Liver (tissue), 9 donors: ENCODE measurements around the gene UBAP1. TPM values are rescaled to one million over a fixed set of nuclear protein-coding genes. Genes with fewer than 3 reads are reported as not detected.

Source experiments
- DNase-seq: peaks from one replicate; pipeline ENCODE4 v3.0.0-alpha.2; 2017; ENCODE audit warnings: low spot score
- H3K27ac ChIP-seq, 2 donors: one replicate each; pipeline ENCODE4 v1.7.0; 2013; ENCODE audit warnings: inconsistent platforms in 2 of 2, low read length in 2 of 2, control low read depth in 1 of 2, low read depth in 1 of 2, mild to moderate bottlenecking in 1 of 2
- H3K27me3 ChIP-seq, 4 donors: one replicate each; pipeline versions ENCODE4 v1.6.1 to v1.7.0; 2013; ENCODE audit warnings: low read length in 3 of 4, inconsistent platforms in 1 of 4, mild to moderate bottlenecking in 1 of 4, moderate library complexity in 1 of 4; ENCODE audit not compliant: control insufficient read depth in 4 of 4, insufficient read depth in 4 of 4
- H3K36me3 ChIP-seq, 4 donors: one replicate each; pipeline versions ENCODE4 v1.6.1 to v1.7.0; 2013; ENCODE audit warnings: low read length in 3 of 4, mild to moderate bottlenecking in 3 of 4, low read depth in 1 of 4, moderate library complexity in 1 of 4; ENCODE audit not compliant: control insufficient read depth in 4 of 4, insufficient read depth in 3 of 4
- H3K4me1 ChIP-seq, 4 donors: one replicate each; pipeline versions ENCODE4 v1.6.1 to v1.7.0; 2013; ENCODE audit warnings: low read length in 3 of 4, mild to moderate bottlenecking in 3 of 4, moderate library complexity in 1 of 4; ENCODE audit not compliant: control insufficient read depth in 4 of 4, insufficient read depth in 4 of 4
- H3K4me3 ChIP-seq, 3 donors: one replicate each; pipeline versions ENCODE4 v1.6.1 to v1.7.0; 2013; ENCODE audit warnings: low read length in 3 of 3, control low read depth in 1 of 3, low read depth in 1 of 3, mild to moderate bottlenecking in 1 of 3
- H3K9ac ChIP-seq, 2 donors: one replicate each; pipeline ENCODE4 v1.7.0; 2013; ENCODE audit warnings: low read length in 2 of 2, mild to moderate bottlenecking in 2 of 2, moderate library complexity in 2 of 2, control low read depth in 1 of 2, low read depth in 1 of 2
- H3K9me3 ChIP-seq, 4 donors: one replicate each; pipeline versions ENCODE4 v1.6.1 to v1.7.0; 2013; ENCODE audit warnings: low read length in 3 of 4; ENCODE audit not compliant: control insufficient read depth in 4 of 4
- CTCF ChIP-seq: fragments of 150-350 bp; IDR thresholded peaks from 2 replicates; pipeline ENCODE4 v1.5.1; 2017; ENCODE audit warnings: improper control_type of control experiment, low read depth, low read length; ENCODE audit not compliant: missing input control
- EGR1 ChIP-seq, 2 donors: IDR thresholded peaks; 2 replicates each; pipeline ENCODE4 v1.6.1; 2016 to 2018; ENCODE audit warnings: antibody characterized with exemption in 2 of 2, low read depth in 2 of 2
- FOXA1 ChIP-seq: IDR thresholded peaks from 2 replicates; pipeline ENCODE4 v1.6.1; 2016; ENCODE audit warnings: antibody characterized with exemption
- FOXA2 ChIP-seq: IDR thresholded peaks from 2 replicates; pipeline ENCODE4 v1.6.1; 2016; ENCODE audit warnings: antibody characterized with exemption
- GABPA ChIP-seq, 2 donors: IDR thresholded peaks in 1 of 2; conservative IDR thresholded peaks in 1 of 2; 2 replicates each; pipeline ENCODE4 v1.6.1; 2016; ENCODE audit warnings: antibody characterized with exemption in 2 of 2, mild to moderate bottlenecking in 1 of 2, moderate library complexity in 1 of 2
- HNF4A ChIP-seq, 2 donors: conservative IDR thresholded peaks; 2 replicates each; pipeline ENCODE4 v1.6.1; 2016; ENCODE audit warnings: antibody characterized with exemption in 2 of 2, mild to moderate bottlenecking in 2 of 2
- MAX ChIP-seq: IDR thresholded peaks from 2 replicates; pipeline ENCODE4 v1.6.1; 2016; ENCODE audit warnings: antibody characterized with exemption
- NR2F2 ChIP-seq: IDR thresholded peaks from 2 replicates; pipeline ENCODE4 v1.6.1; 2016; ENCODE audit warnings: antibody characterized with exemption
- RAD21 ChIP-seq, 2 donors: IDR thresholded peaks; 2 replicates each; pipeline ENCODE4 v1.6.1; 2016; ENCODE audit warnings: antibody characterized with exemption in 2 of 2, mild to moderate bottlenecking in 2 of 2
- SP1 ChIP-seq: IDR thresholded peaks from 2 replicates; pipeline ENCODE4 v1.6.1; 2018; ENCODE audit warnings: antibody characterized with exemption, mild to moderate bottlenecking
- TAF1 ChIP-seq: conservative IDR thresholded peaks from 2 replicates; pipeline ENCODE4 v1.6.1; 2016; ENCODE audit warnings: antibody characterized with exemption, mild to moderate bottlenecking
- YY1 ChIP-seq: IDR thresholded peaks from 2 replicates; pipeline ENCODE4 v1.6.1; 2016; ENCODE audit warnings: antibody characterized with exemption, mild to moderate bottlenecking
- ZBTB33 ChIP-seq: IDR thresholded peaks from 2 replicates; pipeline ENCODE4 v1.6.1; 2016; ENCODE audit warnings: antibody characterized with exemption
- WGBS: extraction: QIAGEN DNeasy Blood & Tissue Kit; methylation state at CpG from one replicate; pipeline ENCODE4 v1.1.7; 2013; 5-methylcytosine and 5-hydroxymethylcytosine counted together
- polyA plus RNA-seq, 2 donors: library from polyadenylated mRNA; stranded (reverse) in 1 of 2; unstranded in 1 of 2; fragments of 200-250 nt in 1 of 2; fragments of >200 nt in 1 of 2; fragmentation: Nextera tagmentation in 1 of 2; extraction: Ambion mirVana in 1 of 2; gene quantifications; one replicate each; pipeline versions ENCODE4 v1.2.1 to v1.2.3, GENCODE V29; 2013 to 2015
- total RNA-seq, 2 donors: library from RNA; depleted of rRNA; stranded (reverse); fragments of >200 nt; gene quantifications; one replicate each; pipeline ENCODE4 v1.2.3, GENCODE V29; 2014
- TF ChIP-seq, protein P1 (sequence below): IDR thresholded peaks from 2 replicates; pipeline ENCODE4 v1.6.1; 2016; ENCODE audit warnings: antibody characterized with exemption, mild to moderate bottlenecking
- TF ChIP-seq, protein P2 (sequence below): IDR thresholded peaks from 2 replicates; pipeline ENCODE4 v1.6.1; 2016; ENCODE audit warnings: antibody characterized with exemption
- donor health status: healthy.
- donor health status: healthy.
- donor health status: healthy.
- donor health status: healthy.
- donor health status: healthy.

UBAP1 gene
- total and polyA plus RNA-seq, 4 donors, result 21.2 to 31.6 (median 23.7) TPM

DNA sequence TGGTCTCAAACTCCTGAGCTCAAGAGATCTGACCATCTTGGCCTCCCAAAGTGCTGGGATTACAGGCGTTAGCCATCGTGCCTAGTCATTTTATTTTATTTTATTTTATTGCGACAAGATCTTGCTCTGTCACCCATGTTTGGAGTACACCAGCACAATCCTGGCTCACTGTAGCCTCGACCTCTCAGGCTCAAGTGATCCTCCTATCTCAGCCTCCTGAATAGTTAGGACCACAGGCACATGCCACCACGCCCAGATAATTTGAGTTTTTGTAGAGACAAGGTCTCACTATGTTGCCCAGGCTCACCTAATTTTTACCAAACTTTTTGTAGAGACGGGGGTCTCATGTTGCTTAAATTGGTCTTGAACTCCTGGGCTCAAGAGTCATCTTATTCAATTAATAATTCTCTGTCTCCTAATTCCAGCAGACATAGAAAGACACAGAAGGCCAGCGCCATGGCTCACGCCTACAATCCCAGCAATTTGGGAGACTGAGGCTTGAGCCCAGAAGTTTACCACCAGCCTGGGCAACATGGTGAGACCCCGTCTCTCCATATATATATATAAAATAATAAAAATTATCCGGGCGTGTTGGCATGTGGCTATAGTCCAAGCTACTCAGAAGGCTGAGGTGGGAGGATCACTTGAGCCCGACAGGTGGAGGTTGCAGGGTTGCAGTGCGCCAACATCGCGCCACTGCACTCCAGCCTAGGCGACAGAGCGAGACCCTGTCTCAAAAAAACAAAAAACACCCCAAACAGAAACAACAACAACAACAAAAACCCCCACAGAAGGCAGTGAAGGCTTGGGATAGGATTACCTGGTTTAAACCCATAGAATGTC lies 1.0 kb upstream of the UBAP1 start:
- H3K4me3 ChIP-seq, result peak overlapping the region; percentile 84 to 92 (median 89)
- no peaks in the 10 kb centered on the region for H3K36me3 ChIP-seq
- 71% methylated on average over 17 of the region's 17 CpGs for WGBS
- no peaks in the 10 kb centered on the region for H3K27me3 ChIP-seq
- H3K9ac ChIP-seq, result peak overlapping the region; percentile 93 to 97
- peaks cover 3 to 9% (median 5%) of the 10 kb centered on the region in 4 donors for H3K4me1 ChIP-seq
- peak overlapping the region; percentile 98 to 100 for H3K27ac ChIP-seq
- TF ChIP-seq FOXA1, result no peak
- TF ChIP-seq FOXA2, result no peak
- TF ChIP-seq MAX, result no peak
- TF ChIP-seq, protein P1, sequence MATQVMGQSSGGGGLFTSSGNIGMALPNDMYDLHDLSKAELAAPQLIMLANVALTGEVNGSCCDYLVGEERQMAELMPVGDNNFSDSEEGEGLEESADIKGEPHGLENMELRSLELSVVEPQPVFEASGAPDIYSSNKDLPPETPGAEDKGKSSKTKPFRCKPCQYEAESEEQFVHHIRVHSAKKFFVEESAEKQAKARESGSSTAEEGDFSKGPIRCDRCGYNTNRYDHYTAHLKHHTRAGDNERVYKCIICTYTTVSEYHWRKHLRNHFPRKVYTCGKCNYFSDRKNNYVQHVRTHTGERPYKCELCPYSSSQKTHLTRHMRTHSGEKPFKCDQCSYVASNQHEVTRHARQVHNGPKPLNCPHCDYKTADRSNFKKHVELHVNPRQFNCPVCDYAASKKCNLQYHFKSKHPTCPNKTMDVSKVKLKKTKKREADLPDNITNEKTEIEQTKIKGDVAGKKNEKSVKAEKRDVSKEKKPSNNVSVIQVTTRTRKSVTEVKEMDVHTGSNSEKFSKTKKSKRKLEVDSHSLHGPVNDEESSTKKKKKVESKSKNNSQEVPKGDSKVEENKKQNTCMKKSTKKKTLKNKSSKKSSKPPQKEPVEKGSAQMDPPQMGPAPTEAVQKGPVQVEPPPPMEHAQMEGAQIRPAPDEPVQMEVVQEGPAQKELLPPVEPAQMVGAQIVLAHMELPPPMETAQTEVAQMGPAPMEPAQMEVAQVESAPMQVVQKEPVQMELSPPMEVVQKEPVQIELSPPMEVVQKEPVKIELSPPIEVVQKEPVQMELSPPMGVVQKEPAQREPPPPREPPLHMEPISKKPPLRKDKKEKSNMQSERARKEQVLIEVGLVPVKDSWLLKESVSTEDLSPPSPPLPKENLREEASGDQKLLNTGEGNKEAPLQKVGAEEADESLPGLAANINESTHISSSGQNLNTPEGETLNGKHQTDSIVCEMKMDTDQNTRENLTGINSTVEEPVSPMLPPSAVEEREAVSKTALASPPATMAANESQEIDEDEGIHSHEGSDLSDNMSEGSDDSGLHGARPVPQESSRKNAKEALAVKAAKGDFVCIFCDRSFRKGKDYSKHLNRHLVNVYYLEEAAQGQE, result no peak
- TF ChIP-seq, protein P2, sequence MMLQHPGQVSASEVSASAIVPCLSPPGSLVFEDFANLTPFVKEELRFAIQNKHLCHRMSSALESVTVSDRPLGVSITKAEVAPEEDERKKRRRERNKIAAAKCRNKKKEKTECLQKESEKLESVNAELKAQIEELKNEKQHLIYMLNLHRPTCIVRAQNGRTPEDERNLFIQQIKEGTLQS, result no peak
- no peak for TF ChIP-seq ZBTB33
- TF ChIP-seq CTCF, result no peak
- no peak for TF ChIP-seq YY1
- TF ChIP-seq RAD21 (IDR thresholded peaks at IDR 0.05), result no peak
- TF ChIP-seq TAF1, result no peak
- no peak for TF ChIP-seq NR2F2
- no peak for TF ChIP-seq HNF4A (conservative IDR thresholded peaks at IDR 0.05)
- no peak for TF ChIP-seq GABPA (IDR thresholded peaks at IDR 0.05 in 1 of 2, conservative IDR thresholded peaks at IDR 0.05 in 1 of 2)
- TF ChIP-seq SP1, result no peak
- TF ChIP-seq EGR1 (IDR thresholded peaks at IDR 0.05; ENCODE audit: low read depth in 2 of 2), result no peak
- H3K9me3 ChIP-seq, result no peaks in the 10 kb centered on the region
- DNase-seq, result no peak
